ENCODE data around the gene ATP9A.

DNA sequence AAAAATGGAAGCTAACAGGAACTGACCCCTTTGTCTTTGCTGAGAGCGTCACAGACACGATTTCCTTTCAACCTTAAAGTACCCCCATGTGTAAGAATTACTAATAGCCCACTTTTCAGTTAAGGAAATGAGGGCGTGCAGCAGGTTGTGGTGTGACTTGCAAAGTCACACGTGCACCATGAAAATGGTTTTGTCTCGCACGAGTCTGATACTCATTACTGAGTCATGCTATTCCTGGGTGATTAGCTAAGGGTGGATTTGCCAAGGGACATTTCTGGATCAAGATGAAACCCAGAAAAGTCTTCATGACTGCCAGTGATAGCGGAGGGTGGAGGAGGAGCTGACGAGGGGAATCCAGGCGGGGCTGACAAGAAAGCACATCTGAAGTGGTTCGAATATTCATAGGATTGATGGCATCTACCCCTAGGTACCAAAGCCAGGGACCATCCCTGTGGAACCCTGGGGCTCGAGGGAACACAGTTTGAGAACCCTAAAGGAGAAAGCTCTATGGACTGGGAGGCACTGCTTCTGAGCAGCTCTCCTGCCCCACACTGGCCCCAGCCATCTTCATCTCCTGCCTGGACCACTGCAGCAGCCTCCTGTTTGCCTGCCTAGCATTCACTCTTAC is 213.5 kb downstream of the ATP9A start:
- TF ChIP-seq POLR2AphosphoS5 (IDR thresholded peaks at IDR 0.05; ENCODE audit: low read depth, low read length) (no peak), POLR2A (IDR thresholded peaks at IDR 0.05; ENCODE audit: borderline replicate concordance, extremely low read depth, insufficient read depth, insufficient read length) (no peak), CEBPB (IDR thresholded peaks at IDR 0.05; ENCODE audit: low read depth) (no peak), ZFX (IDR thresholded peaks at IDR 0.05) (no peak), SIN3A (IDR thresholded peaks at IDR 0.05; ENCODE audit: low read depth) (no peak), SP1 (IDR thresholded peaks at IDR 0.05; ENCODE audit: low read depth) (no peak), TCF7L2 (IDR thresholded peaks at IDR 0.05; ENCODE audit: borderline replicate concordance, extremely low read depth, insufficient read depth, insufficient read length) (no peak)
- TF ChIP-seq, protein P1, sequence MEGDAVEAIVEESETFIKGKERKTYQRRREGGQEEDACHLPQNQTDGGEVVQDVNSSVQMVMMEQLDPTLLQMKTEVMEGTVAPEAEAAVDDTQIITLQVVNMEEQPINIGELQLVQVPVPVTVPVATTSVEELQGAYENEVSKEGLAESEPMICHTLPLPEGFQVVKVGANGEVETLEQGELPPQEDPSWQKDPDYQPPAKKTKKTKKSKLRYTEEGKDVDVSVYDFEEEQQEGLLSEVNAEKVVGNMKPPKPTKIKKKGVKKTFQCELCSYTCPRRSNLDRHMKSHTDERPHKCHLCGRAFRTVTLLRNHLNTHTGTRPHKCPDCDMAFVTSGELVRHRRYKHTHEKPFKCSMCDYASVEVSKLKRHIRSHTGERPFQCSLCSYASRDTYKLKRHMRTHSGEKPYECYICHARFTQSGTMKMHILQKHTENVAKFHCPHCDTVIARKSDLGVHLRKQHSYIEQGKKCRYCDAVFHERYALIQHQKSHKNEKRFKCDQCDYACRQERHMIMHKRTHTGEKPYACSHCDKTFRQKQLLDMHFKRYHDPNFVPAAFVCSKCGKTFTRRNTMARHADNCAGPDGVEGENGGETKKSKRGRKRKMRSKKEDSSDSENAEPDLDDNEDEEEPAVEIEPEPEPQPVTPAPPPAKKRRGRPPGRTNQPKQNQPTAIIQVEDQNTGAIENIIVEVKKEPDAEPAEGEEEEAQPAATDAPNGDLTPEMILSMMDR (IDR thresholded peaks at IDR 0.05 in 2 of 3, conservative IDR thresholded peaks at IDR 0.05 in 1 of 3; ENCODE audit: borderline replicate concordance in 1 of 3, insufficient read depth in 1 of 3, low read depth in 2 of 3, low read length in 2 of 3) = no peak
- TF ChIP-seq, protein P2, sequence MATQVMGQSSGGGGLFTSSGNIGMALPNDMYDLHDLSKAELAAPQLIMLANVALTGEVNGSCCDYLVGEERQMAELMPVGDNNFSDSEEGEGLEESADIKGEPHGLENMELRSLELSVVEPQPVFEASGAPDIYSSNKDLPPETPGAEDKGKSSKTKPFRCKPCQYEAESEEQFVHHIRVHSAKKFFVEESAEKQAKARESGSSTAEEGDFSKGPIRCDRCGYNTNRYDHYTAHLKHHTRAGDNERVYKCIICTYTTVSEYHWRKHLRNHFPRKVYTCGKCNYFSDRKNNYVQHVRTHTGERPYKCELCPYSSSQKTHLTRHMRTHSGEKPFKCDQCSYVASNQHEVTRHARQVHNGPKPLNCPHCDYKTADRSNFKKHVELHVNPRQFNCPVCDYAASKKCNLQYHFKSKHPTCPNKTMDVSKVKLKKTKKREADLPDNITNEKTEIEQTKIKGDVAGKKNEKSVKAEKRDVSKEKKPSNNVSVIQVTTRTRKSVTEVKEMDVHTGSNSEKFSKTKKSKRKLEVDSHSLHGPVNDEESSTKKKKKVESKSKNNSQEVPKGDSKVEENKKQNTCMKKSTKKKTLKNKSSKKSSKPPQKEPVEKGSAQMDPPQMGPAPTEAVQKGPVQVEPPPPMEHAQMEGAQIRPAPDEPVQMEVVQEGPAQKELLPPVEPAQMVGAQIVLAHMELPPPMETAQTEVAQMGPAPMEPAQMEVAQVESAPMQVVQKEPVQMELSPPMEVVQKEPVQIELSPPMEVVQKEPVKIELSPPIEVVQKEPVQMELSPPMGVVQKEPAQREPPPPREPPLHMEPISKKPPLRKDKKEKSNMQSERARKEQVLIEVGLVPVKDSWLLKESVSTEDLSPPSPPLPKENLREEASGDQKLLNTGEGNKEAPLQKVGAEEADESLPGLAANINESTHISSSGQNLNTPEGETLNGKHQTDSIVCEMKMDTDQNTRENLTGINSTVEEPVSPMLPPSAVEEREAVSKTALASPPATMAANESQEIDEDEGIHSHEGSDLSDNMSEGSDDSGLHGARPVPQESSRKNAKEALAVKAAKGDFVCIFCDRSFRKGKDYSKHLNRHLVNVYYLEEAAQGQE (IDR thresholded peaks at IDR 0.05; ENCODE audit: low read depth) = no peak
- TF ChIP-seq, protein P3, sequence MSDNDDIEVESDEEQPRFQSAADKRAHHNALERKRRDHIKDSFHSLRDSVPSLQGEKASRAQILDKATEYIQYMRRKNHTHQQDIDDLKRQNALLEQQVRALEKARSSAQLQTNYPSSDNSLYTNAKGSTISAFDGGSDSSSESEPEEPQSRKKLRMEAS (IDR thresholded peaks at IDR 0.05) = no peak

Measured in HCT116 (cell line).